BLaER1 treated with 17β-estradiol and CSF1 and Interleukin-3, amounts not matched to agents 10 nM and 100 nM (cell line): Measurements from ENCODE around the gene OR6B2.

Experiments
- H3K27ac ChIP-seq, 11 experiments: shearing (Covaris generic); formaldehyde crosslinking; 2 replicates each; pipeline ENCODE4 v1.8.1; 2022
- H3K27me3 ChIP-seq, 11 experiments: shearing (Covaris generic); formaldehyde crosslinking; 2 replicates each; pipeline ENCODE4 v1.8.1; 2022
- H3K36me3 ChIP-seq, 11 experiments: shearing (Covaris generic); formaldehyde crosslinking; 2 replicates each; pipeline ENCODE4 v1.8.1; 2022
- H3K4me1 ChIP-seq, 10 experiments: shearing (Covaris generic); formaldehyde crosslinking; 2 replicates each; pipeline ENCODE4 v1.8.1; 2022
- H3K4me2 ChIP-seq, 11 experiments: shearing (Covaris generic); formaldehyde crosslinking; 2 replicates each; pipeline ENCODE4 v1.8.1; 2022
- H3K4me3 ChIP-seq, 10 experiments: shearing (Covaris generic); formaldehyde crosslinking; 2 replicates each; pipeline ENCODE4 v1.8.1; 2022
- H3K9ac ChIP-seq, 11 experiments: shearing (Covaris generic); formaldehyde crosslinking; 2 replicates each; pipeline ENCODE4 v1.8.1; 2022
- H3K9me3 ChIP-seq, 11 experiments: shearing (Covaris generic); formaldehyde crosslinking; replicated peaks in 1 of 11; 2 replicates each; pipeline ENCODE4 v1.8.1; 2022
- H4K20me1 ChIP-seq, 11 experiments: shearing (Covaris generic); formaldehyde crosslinking; 2 replicates each; pipeline ENCODE4 v1.8.1; 2022
- Cebpa-rat ChIP-seq, 11 experiments: shearing (Covaris generic); IDR thresholded peaks; 2 replicates each; pipeline ENCODE4 v1.8.1; 2022

The OR6B2 gene

GRCh38 chr2:240043279-240043989 lies 13.2 kb upstream of the OR6B2 start:
- TF ChIP-seq Cebpa-rat (IDR thresholded peaks at IDR 0.05) = no peak
- Histone ChIP-seq H3K4me2 (no peak overlapping the region), H3K9ac (no peak overlapping the region), H3K36me3 (no peaks in the 10 kb centered on the region), H4K20me1 (no peaks in the 10 kb centered on the region), H3K9me3 (no peaks in the 10 kb centered on the region), H3K4me3 (no peak overlapping the region), H3K27ac (no peak overlapping the region), H3K4me1 (no peaks in the 10 kb centered on the region), H3K27me3 (no peaks in the 10 kb centered on the region)

GRCh38 chr2:240042740-240043139 lies 12.5 kb upstream of the OR6B2 start:
- no peak overlapping the region for H3K27ac ChIP-seq

GRCh38 chr2:240041363-240041762 lies 11.1 kb upstream of the OR6B2 start:
- Histone ChIP-seq H3K4me2 (no peak overlapping the region), H3K4me3 (no peak overlapping the region), H3K4me1 (no peaks in the 10 kb centered on the region), H3K27me3 (no peaks in the 10 kb centered on the region), H3K36me3 (no peaks in the 10 kb centered on the region), H3K9me3 (no peaks in the 10 kb centered on the region), H3K9ac (no peak overlapping the region), H4K20me1 (no peaks in the 10 kb centered on the region), H3K27ac (no peak overlapping the region)
- TF ChIP-seq Cebpa-rat (IDR thresholded peaks at IDR 0.05) = no peak

More at GRCh38 chr2:240042740-240043139, 12.5 kb upstream of the OR6B2 start:
- no peak for TF ChIP-seq Cebpa-rat (IDR thresholded peaks at IDR 0.05)
- Histone ChIP-seq H3K9ac (no peak overlapping the region), H3K36me3 (no peaks in the 10 kb centered on the region), H3K4me3 (no peak overlapping the region), H3K4me2 (no peak overlapping the region), H3K9me3 (no peaks in the 10 kb centered on the region), H3K4me1 (no peaks in the 10 kb centered on the region), H4K20me1 (no peaks in the 10 kb centered on the region), H3K27me3 (no peaks in the 10 kb centered on the region)

- H3K9me3 ChIP-seq = no peaks in the 10 kb centered on the region
- H3K27me3 ChIP-seq = peaks cover 0 to 4% (median 0%) of the 10 kb centered on the region in 11 experiments; a peak in 1 of 22 replicates
- H3K27ac ChIP-seq = no peak overlapping the region
- H4K20me1 ChIP-seq = 0 out of 22 replicates have a peak, but pooled peaks cover 0 to 5% (median 0%) of the 10 kb centered on the region in 11 experiments
- no peak for TF ChIP-seq Cebpa-rat (IDR thresholded peaks at IDR 0.05)
- no peak overlapping the region for H3K9ac ChIP-seq
- no peaks in the 10 kb centered on the region for H3K36me3 ChIP-seq
- H3K4me3 ChIP-seq = no peak overlapping the region
- no peaks in the 10 kb centered on the region for H3K4me1 ChIP-seq
- H3K4me2 ChIP-seq = no peak overlapping the region
Observed at GRCh38 chr2:240037358-240037757, 7.1 kb upstream of the OR6B2 start.

- Histone ChIP-seq H3K4me1 (no peaks in the 10 kb centered on the region), H3K9ac (no peak overlapping the region), H3K36me3 (no peaks in the 10 kb centered on the region), H3K27me3 (peaks cover 0 to 4% (median 0%) of the 10 kb centered on the region in 11 experiments; a peak in 1 of 22 replicates), H3K4me2 (no peak overlapping the region), H3K4me3 (no peak overlapping the region), H3K9me3 (no peaks in the 10 kb centered on the region), H4K20me1 (0 out of 22 replicates have a peak, but pooled peaks cover 0 to 5% (median 0%) of the 10 kb centered on the region in 11 experiments), H3K27ac (no peak overlapping the region)
- no peak for TF ChIP-seq Cebpa-rat (IDR thresholded peaks at IDR 0.05)
Observed at GRCh38 chr2:240033330-240033678, 3.1 kb upstream of the OR6B2 start.

GRCh38 chr2:240032406-240033329 lies 2.4 kb upstream of the OR6B2 start:
- no peak for TF ChIP-seq Cebpa-rat (IDR thresholded peaks at IDR 0.05)
- H3K36me3 ChIP-seq = no peaks in the 10 kb centered on the region
- H3K9ac ChIP-seq = no peak overlapping the region
- H3K4me3 ChIP-seq = no peak overlapping the region
- H3K9me3 ChIP-seq = no peaks in the 10 kb centered on the region
- H3K27ac ChIP-seq = no peak overlapping the region
- H3K4me1 ChIP-seq = no peaks in the 10 kb centered on the region
- no peak overlapping the region for H3K4me2 ChIP-seq
- 0 out of 22 replicates have a peak, but pooled peaks cover 0 to 5% (median 0%) of the 10 kb centered on the region in 11 experiments for H4K20me1 ChIP-seq
- H3K27me3 ChIP-seq = peaks cover 0 to 4% (median 0%) of the 10 kb centered on the region in 11 experiments; a peak in 1 of 22 replicates

GRCh38 chr2:240024766-240025165 lies 5.5 kb downstream of the OR6B2 start:
- Histone ChIP-seq H3K36me3 (peaks cover 16 to 25% (median 20%) of the 10 kb centered on the region in 11 experiments), H3K4me3 (peak overlapping the region; percentile 85 to 99 (median 93)), H3K4me2 (peak overlapping the region; percentile 79 to 97 (median 87)), H3K27me3 (no peaks in the 10 kb centered on the region), H3K9me3 (no peaks in the 10 kb centered on the region), H4K20me1 (peaks cover 7 to 51% (median 43%) of the 10 kb centered on the region in 11 experiments; a peak in 21 of 22 replicates), H3K4me1 (peaks cover 12 to 24% (median 15%) of the 10 kb centered on the region in 10 experiments), H3K9ac (peak overlapping the region; percentile 83 to 99 (median 94)), H3K27ac (peak overlapping the region; percentile 58 to 96 (median 89); a peak in 21 of 22 replicates)
- no peak for TF ChIP-seq Cebpa-rat (IDR thresholded peaks at IDR 0.05)

- no peak for TF ChIP-seq Cebpa-rat (IDR thresholded peaks at IDR 0.05)
- Histone ChIP-seq H3K36me3 (peaks cover 23 to 35% (median 27%) of the 10 kb centered on the region in 11 experiments), H3K4me2 (peak overlapping the region; percentile 79 to 97 (median 87)), H3K9me3 (no peaks in the 10 kb centered on the region), H3K9ac (peak overlapping the region; percentile 83 to 99 (median 94)), H3K4me1 (peaks cover 12 to 24% (median 15%) of the 10 kb centered on the region in 10 experiments), H4K20me1 (peaks cover 11 to 57% (median 43%) of the 10 kb centered on the region in 11 experiments; a peak in 21 of 22 replicates), H3K27ac (0 out of 22 replicates have a peak overlapping the region, but pooled peaks of 1 of the 11 experiments have one; percentile 96), H3K4me3 (peak overlapping the region; percentile 85 to 99 (median 93); a peak in 18 of 20 replicates), H3K27me3 (no peaks in the 10 kb centered on the region)
Observed at GRCh38 chr2:240023792-240024191, 6.4 kb downstream of the OR6B2 start.
